ENCODE results near the gene KSR1.

DNA sequence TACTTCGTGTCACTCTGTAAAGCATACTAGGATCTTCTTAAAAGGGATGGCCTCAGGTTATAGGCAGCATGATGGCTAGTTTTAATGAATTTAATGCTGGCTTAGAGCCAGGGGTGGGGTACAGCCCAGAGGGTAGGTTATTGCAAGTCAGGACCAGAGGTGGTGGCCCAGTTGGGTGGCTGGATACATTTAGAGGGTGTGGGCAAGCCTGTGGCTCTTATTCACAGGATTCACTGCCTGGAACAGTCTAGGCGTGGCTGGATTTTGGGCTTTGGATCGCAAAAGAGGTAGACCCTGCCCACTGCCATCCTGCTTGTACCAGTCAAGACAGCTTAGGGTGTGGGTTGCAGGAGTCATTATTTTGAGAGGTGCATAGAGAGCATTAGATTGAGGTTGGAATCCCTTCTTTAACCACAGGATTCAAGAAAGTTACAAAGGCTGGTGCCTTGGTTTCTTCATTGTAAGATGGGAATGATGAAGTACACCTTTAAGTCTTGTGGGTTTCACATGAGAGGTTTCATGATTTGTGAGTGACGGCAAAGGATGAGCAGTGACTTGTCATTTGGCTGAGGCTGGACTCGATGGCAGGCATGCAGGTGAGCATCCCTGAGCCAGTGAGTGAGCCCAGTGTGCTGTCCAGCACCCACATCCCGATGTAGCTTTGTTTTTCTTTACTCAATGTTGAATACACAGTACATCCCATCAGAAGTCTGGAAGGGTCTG lies 85.2 kb downstream of the KSR1 start:
- TF ChIP-seq PTRF (tag; IDR thresholded peaks at IDR 0.05) (no peak), JUNB (CRISPR knock-in tag; conservative IDR thresholded peaks at IDR 0.05) (no peak), POLR2AphosphoS2 (IDR thresholded peaks at IDR 0.05; ENCODE audit: low read length) (no peak), ZZZ3 (IDR thresholded peaks at IDR 0.05) (no peak), TAF1 (IDR thresholded peaks at IDR 0.05; ENCODE audit: control insufficient read depth, extremely low read depth, insufficient read depth, low read length, severe bottlenecking) (no peak), RBM15 (IDR thresholded peaks at IDR 0.05; ENCODE audit: insufficient read depth, low read length) (no peak), ZNF707 (CRISPR knock-in tag; conservative IDR thresholded peaks at IDR 0.05) (no peak), ZFPM2 (CRISPR knock-in tag; IDR thresholded peaks at IDR 0.05) (no peak), POLR2A (conservative IDR thresholded peaks at IDR 0.05) (no peak), ZNF551 (CRISPR knock-in tag; IDR thresholded peaks at IDR 0.05) (no peak)
- TF ChIP-seq, protein P1, sequence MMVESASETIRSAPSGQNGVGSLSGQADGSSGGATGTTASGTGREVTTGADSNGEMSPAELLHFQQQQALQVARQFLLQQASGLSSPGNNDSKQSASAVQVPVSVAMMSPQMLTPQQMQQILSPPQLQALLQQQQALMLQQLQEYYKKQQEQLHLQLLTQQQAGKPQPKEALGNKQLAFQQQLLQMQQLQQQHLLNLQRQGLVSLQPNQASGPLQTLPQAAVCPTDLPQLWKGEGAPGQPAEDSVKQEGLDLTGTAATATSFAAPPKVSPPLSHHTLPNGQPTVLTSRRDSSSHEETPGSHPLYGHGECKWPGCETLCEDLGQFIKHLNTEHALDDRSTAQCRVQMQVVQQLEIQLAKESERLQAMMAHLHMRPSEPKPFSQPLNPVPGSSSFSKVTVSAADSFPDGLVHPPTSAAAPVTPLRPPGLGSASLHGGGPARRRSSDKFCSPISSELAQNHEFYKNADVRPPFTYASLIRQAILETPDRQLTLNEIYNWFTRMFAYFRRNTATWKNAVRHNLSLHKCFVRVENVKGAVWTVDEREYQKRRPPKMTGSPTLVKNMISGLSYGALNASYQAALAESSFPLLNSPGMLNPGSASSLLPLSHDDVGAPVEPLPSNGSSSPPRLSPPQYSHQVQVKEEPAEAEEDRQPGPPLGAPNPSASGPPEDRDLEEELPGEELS (CRISPR knock-in tag; IDR thresholded peaks at IDR 0.05; ENCODE audit: borderline replicate concordance): no peak
- TF ChIP-seq, protein P2, sequence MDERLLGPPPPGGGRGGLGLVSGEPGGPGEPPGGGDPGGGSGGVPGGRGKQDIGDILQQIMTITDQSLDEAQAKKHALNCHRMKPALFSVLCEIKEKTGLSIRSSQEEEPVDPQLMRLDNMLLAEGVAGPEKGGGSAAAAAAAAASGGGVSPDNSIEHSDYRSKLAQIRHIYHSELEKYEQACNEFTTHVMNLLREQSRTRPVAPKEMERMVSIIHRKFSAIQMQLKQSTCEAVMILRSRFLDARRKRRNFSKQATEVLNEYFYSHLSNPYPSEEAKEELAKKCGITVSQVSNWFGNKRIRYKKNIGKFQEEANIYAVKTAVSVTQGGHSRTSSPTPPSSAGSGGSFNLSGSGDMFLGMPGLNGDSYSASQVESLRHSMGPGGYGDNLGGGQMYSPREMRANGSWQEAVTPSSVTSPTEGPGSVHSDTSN (CRISPR knock-in tag; IDR thresholded peaks at IDR 0.05; ENCODE audit: low read depth): no peak
- TF ChIP-seq, protein P2 (tag; conservative IDR thresholded peaks at IDR 0.05; ENCODE audit: low read depth): no peak
